Cardiac fibroblast (primary cell): Measurements from ENCODE around the gene PPP1CC.

ENCODE experiments used
- DNase-seq, 2 donors: peaks; one replicate each; pipeline versions ENCODE4 v3.0.0 to v3.0.0-alpha.2; 2010; ENCODE audit warnings: low read depth in 2 of 2
- H3K4me3 ChIP-seq, 2 donors: replicated peaks in 1 of 2; 1 replicate in 1 of 2; 2 replicates in 1 of 2; pipeline ENCODE4 v1.5.1; 2011; ENCODE audit warnings: low read depth in 2 of 2, low read length in 2 of 2, mild to moderate bottlenecking in 2 of 2, moderate library complexity in 1 of 2
- TF ChIP-seq, protein P1 (sequence below): IDR thresholded peaks from one replicate; pipeline ENCODE4 v1.5.1; 2011; ENCODE audit warnings: low read depth, mild to moderate bottlenecking, low read length, inconsistent platforms

The PPP1CC gene

DNA sequence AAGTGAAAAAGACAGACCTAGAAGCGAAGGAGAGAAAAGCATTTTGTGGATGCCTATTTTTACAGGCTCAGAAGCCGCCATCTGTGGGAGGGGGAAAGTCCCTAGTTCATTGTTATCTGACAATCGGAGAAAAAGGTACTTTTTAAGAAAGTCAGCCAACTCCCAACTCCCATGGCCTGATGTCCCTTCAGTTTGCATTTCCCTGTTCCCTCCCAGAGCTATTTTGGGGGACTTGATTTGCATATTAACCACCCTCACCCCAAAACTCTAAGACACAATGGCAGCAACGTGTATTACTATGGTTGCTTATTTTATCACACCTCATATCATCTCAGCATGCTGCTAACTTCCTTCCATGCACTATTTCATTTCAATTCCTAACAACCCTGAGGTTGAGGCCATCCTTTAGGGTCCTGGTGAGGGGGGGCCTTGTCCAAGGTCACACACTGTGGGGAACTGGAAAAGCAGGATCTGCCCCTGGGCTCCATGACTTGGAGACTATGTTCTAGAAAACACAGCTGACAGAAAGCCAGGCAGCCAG is 72.5 kb downstream of the PPP1CC start:
- H3K4me3 ChIP-seq: no peak overlapping the region
- DNase-seq: no peak
- TF ChIP-seq, protein P1, sequence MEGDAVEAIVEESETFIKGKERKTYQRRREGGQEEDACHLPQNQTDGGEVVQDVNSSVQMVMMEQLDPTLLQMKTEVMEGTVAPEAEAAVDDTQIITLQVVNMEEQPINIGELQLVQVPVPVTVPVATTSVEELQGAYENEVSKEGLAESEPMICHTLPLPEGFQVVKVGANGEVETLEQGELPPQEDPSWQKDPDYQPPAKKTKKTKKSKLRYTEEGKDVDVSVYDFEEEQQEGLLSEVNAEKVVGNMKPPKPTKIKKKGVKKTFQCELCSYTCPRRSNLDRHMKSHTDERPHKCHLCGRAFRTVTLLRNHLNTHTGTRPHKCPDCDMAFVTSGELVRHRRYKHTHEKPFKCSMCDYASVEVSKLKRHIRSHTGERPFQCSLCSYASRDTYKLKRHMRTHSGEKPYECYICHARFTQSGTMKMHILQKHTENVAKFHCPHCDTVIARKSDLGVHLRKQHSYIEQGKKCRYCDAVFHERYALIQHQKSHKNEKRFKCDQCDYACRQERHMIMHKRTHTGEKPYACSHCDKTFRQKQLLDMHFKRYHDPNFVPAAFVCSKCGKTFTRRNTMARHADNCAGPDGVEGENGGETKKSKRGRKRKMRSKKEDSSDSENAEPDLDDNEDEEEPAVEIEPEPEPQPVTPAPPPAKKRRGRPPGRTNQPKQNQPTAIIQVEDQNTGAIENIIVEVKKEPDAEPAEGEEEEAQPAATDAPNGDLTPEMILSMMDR: no peak
